HEK293T (cell line): ENCODE data around the gene MRPS5.

Source experiments
- ARNT ChIP-seq: fragments of 450-650 bp; IDR thresholded peaks from 2 replicates; pipeline ENCODE4 v1.6.1; 2017; ENCODE audit warnings: mild to moderate bottlenecking
- BHLHE40 ChIP-seq: fragments of 450-650 bp; IDR thresholded peaks from 2 replicates; pipeline ENCODE4 v1.6.1; 2016; ENCODE audit warnings: mild to moderate bottlenecking, moderate library complexity, borderline replicate concordance
- CTBP1 ChIP-seq: fragments of 450-650 bp; IDR thresholded peaks from 2 replicates; pipeline ENCODE4 v1.6.1; 2016; ENCODE audit warnings: borderline replicate concordance
- ELF4 ChIP-seq: fragments of 450-650 bp; IDR thresholded peaks from 2 replicates; pipeline ENCODE4 v1.6.1; 2017; ENCODE audit warnings: antibody characterized with exemption
- LEF1 ChIP-seq: fragments of 450-650 bp; IDR thresholded peaks from 2 replicates; pipeline ENCODE4 v1.6.1; 2017; ENCODE audit warnings: mild to moderate bottlenecking, borderline replicate concordance
- NFRKB ChIP-seq: fragments of 450-650 bp; IDR thresholded peaks from 2 replicates; pipeline ENCODE4 v1.6.1; 2016; ENCODE audit warnings: mild to moderate bottlenecking, moderate library complexity
- PKNOX1 ChIP-seq: fragments of 450-650 bp; IDR thresholded peaks from 2 replicates; pipeline ENCODE4 v1.6.1; 2016
- SP1 ChIP-seq: fragments of 450-650 bp; IDR thresholded peaks from 2 replicates; pipeline ENCODE4 v1.6.1; 2017
- SUZ12 ChIP-seq: fragments of 450-650 bp; IDR thresholded peaks from 2 replicates; pipeline ENCODE4 v1.6.1; 2016; ENCODE audit warnings: mild to moderate bottlenecking
- TARDBP ChIP-seq: fragments of 450-650 bp; IDR thresholded peaks from 2 replicates; pipeline ENCODE4 v1.6.1; 2016

GRCh38 chr2:95056044-95056443, 65.6 kb downstream of the MRPS5 start:
- TF ChIP-seq TARDBP = no peak
- TF ChIP-seq SP1 = no peak
- TF ChIP-seq NFRKB = no peak
- no peak for TF ChIP-seq CTBP1
- TF ChIP-seq PKNOX1 = no peak
- TF ChIP-seq LEF1 = no peak
- no peak for TF ChIP-seq BHLHE40
- no peak for TF ChIP-seq ELF4
- TF ChIP-seq ARNT = no peak
- TF ChIP-seq SUZ12 = no peak
